Retinal pigment epithelial cell (primary cell): ENCODE results near the gene CTSL.

Experiments
- DNase-seq: peaks from one replicate; pipeline ENCODE4 v3.0.0-alpha.2; 2010; ENCODE audit warnings: low read depth
- H3K4me3 ChIP-seq: 2 replicates; pipeline ENCODE4 v1.5.1; 2011; ENCODE audit warnings: mild to moderate bottlenecking, low read length, control low read depth, moderate library complexity
- TF ChIP-seq, protein P1 (sequence below): conservative IDR thresholded peaks from 2 replicates; pipeline ENCODE4 v1.5.1; 2011; ENCODE audit warnings: low read depth, low read length, control low read depth, inconsistent platforms

CTSL gene

DNA sequence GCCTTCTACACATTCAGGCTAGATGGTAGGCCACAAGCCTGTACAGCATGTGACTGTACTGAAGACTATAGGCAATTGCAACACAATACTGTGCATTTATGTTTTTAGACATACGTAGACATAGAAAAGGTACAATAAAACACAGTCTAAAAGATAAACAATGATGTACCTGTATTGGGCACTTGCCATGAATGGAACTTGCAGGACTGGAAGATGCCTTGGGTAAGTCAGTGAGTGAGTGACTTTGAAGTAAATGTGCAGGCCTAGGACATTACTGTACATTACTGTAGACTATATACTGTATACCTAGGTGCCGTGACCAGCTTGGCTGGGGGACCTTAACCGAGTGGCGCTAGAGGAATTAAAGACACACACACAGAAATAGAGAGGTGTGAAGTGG, 53.1 kb downstream of the CTSL start:
- H3K4me3 ChIP-seq: no peak overlapping the region
- no peak for DNase-seq
- TF ChIP-seq, protein P1, sequence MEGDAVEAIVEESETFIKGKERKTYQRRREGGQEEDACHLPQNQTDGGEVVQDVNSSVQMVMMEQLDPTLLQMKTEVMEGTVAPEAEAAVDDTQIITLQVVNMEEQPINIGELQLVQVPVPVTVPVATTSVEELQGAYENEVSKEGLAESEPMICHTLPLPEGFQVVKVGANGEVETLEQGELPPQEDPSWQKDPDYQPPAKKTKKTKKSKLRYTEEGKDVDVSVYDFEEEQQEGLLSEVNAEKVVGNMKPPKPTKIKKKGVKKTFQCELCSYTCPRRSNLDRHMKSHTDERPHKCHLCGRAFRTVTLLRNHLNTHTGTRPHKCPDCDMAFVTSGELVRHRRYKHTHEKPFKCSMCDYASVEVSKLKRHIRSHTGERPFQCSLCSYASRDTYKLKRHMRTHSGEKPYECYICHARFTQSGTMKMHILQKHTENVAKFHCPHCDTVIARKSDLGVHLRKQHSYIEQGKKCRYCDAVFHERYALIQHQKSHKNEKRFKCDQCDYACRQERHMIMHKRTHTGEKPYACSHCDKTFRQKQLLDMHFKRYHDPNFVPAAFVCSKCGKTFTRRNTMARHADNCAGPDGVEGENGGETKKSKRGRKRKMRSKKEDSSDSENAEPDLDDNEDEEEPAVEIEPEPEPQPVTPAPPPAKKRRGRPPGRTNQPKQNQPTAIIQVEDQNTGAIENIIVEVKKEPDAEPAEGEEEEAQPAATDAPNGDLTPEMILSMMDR: no peak
